Endodermal cell (in vitro differentiated cells): Measurements from ENCODE around the gene GFOD1. TPM values are rescaled to one million over a fixed set of nuclear protein-coding genes. Genes with fewer than 3 reads are reported as not detected.

Source experiments
- DNase-seq: peaks from one replicate; pipeline ENCODE4 v3.0.0-alpha.2; 2017
- H3K27ac ChIP-seq: 2 replicates; pipeline ENCODE4 v1.5.1; 2013; ENCODE audit warnings: mild to moderate bottlenecking, low read depth, low read length, moderate library complexity
- H3K27me3 ChIP-seq: 2 replicates; pipeline ENCODE4 v1.6.1; 2013; ENCODE audit warnings: mild to moderate bottlenecking, low read length, moderate library complexity; ENCODE audit not compliant: insufficient read depth, control insufficient read depth, poor library complexity, severe bottlenecking
- H3K36me3 ChIP-seq: 2 replicates; pipeline ENCODE4 v1.7.0; 2013; ENCODE audit warnings: mild to moderate bottlenecking, low read length, moderate library complexity; ENCODE audit not compliant: control insufficient read depth, insufficient read depth
- H3K4me1 ChIP-seq: one replicate; pipeline ENCODE4 v1.7.0; 2013; ENCODE audit warnings: low read length; ENCODE audit not compliant: control insufficient read depth, insufficient read depth
- H3K4me3 ChIP-seq: 2 replicates; pipeline ENCODE4 v1.5.1; 2013; ENCODE audit warnings: mild to moderate bottlenecking, low read length, moderate library complexity
- H3K9ac ChIP-seq: 2 replicates; pipeline ENCODE4 v1.6.1; 2013; ENCODE audit warnings: mild to moderate bottlenecking, low read length, moderate library complexity; ENCODE audit not compliant: poor library complexity, severe bottlenecking; ENCODE audit errors: extremely low read depth
- H3K9me3 ChIP-seq: 2 replicates; pipeline ENCODE4 v1.6.1; 2013; ENCODE audit warnings: mild to moderate bottlenecking, low read length, moderate library complexity; ENCODE audit not compliant: control insufficient read depth
- H3K27ac Mint-ChIP-seq: 2 replicates; pipeline ENCODE4 v1.8.0; 2020; ENCODE audit warnings: mixed read lengths
- H3K27me3 Mint-ChIP-seq: 2 replicates; pipeline ENCODE4 v1.8.0; 2021; ENCODE audit warnings: mild to moderate bottlenecking, mixed read lengths; ENCODE audit not compliant: insufficient read depth
- H3K36me3 Mint-ChIP-seq: 2 replicates; pipeline ENCODE4 v1.8.0; 2020; ENCODE audit warnings: low read depth, mixed read lengths
- H3K4me1 Mint-ChIP-seq: 2 replicates; pipeline ENCODE4 v1.8.0; 2020; ENCODE audit warnings: mixed read lengths
- H3K4me3 Mint-ChIP-seq: 2 replicates; pipeline ENCODE4 v1.8.0; 2020; ENCODE audit warnings: mild to moderate bottlenecking, moderate library complexity, mixed read lengths
- H3K9me3 Mint-ChIP-seq: 2 replicates; pipeline ENCODE4 v1.8.0; 2020; ENCODE audit warnings: mild to moderate bottlenecking, mixed read lengths
- WGBS, 2 experiments: methylation state at CpG; one replicate each; pipeline versions ENCODE4 v1.1.5 to v1.1.7; 2013; ENCODE audit warnings: missing lambda C conversion rate in 2 of 2, mixed read lengths in 1 of 2; ENCODE audit not compliant: insufficient coverage in 1 of 2, insufficient read length in 1 of 2; 5-methylcytosine and 5-hydroxymethylcytosine counted together
- total RNA-seq, 2 donors: library from RNA; stranded (reverse); fragmentation: NEBNext Ultra II Directional in 1 of 2; extraction: Animal tissue kit (Norgen Biotek cat#: 25700) in 1 of 2; gene quantifications; 2 replicates in 1 of 2; 3 replicates in 1 of 2; pipeline ENCODE4 v1.2.1, GENCODE V29; 2021
- TF ChIP-seq, protein P1 (sequence below): fragments of 200-600 bp; sonication (generic); conservative IDR thresholded peaks from 2 replicates; pipeline ENCODE4 v1.5.0; 2021; ENCODE audit warnings: antibody characterized with exemption, mild to moderate bottlenecking

The GFOD1 gene
- total RNA-seq, 2 donors from 2014 or later, result 0.71 to 1.9 TPM

DNA sequence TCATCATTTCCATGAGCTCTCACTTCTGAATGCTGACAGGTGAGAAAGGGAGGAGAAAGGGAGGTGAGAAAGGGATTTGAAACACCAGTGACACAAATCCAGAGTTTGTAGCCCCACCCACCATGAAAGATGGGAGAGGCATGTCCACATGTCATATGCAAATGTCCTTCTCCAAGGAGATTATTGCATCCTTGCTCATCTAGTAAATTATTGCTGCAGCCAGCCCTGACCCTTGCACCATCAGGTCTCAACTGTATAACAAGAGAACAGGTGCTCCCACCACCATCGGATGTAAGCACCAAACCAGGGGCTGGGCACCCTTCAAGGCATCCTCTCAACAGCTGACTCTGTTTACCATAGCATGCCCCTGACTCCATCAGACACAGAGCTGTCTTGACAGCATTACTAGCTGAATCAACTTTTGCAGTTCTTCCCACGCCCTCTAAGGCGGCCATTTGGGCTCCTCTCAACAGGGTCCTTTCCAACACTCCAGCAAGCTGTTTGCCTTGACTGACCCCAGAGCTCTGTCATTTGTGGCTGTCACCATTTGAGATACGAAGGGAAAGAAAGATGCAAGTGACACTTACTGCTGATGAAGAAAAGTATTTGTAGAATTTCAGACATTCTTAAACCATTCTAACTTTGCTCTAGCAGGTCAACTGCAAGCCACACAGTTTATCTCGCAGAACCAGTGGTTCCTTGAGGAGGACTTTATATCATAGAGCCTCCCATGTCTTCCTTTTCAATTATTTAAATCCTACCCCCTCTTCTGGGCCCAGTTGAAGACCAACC is 14.2 kb downstream of the GFOD1 start:
- 89 to 92% methylated on average over 2 to 5 of the region's 5 CpGs for WGBS, 2 experiments
- H3K27ac Mint-ChIP-seq, result no peak overlapping the region
- H3K27me3 ChIP-seq, result no peaks in the 10 kb centered on the region

DNA sequence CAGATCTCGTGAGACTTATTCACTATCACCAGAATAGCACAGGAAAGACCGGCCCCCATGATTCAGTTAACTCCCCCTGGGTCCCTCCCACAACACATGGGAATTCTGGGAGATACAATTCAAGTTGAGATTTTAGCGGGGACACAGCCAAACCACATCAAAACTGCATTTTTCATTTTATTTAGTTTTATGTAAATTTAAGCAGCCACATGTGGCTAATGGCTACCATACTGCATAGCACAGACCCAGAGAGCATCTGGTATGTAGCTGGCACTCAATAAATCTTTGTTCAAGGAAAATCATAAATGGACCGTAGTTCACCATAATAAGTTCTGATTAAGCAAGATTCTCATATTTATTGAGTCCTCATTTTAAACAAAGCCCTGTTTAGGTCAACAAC is 15.3 kb downstream of the GFOD1 start:
- Histone ChIP-seq H3K36me3 (no peaks in the 10 kb centered on the region), H3K27me3 (no peaks in the 10 kb centered on the region), H3K4me3 (no peak overlapping the region), H3K9ac (no peak overlapping the region), H3K9me3 (no peaks in the 10 kb centered on the region), H3K27ac (no peak overlapping the region), H3K4me1 (no peaks in the 10 kb centered on the region)
- TF ChIP-seq, protein P1, sequence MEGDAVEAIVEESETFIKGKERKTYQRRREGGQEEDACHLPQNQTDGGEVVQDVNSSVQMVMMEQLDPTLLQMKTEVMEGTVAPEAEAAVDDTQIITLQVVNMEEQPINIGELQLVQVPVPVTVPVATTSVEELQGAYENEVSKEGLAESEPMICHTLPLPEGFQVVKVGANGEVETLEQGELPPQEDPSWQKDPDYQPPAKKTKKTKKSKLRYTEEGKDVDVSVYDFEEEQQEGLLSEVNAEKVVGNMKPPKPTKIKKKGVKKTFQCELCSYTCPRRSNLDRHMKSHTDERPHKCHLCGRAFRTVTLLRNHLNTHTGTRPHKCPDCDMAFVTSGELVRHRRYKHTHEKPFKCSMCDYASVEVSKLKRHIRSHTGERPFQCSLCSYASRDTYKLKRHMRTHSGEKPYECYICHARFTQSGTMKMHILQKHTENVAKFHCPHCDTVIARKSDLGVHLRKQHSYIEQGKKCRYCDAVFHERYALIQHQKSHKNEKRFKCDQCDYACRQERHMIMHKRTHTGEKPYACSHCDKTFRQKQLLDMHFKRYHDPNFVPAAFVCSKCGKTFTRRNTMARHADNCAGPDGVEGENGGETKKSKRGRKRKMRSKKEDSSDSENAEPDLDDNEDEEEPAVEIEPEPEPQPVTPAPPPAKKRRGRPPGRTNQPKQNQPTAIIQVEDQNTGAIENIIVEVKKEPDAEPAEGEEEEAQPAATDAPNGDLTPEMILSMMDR, result no peak
- no peak overlapping the region for H3K4me3 Mint-ChIP-seq
- no peaks in the 10 kb centered on the region for H3K36me3 Mint-ChIP-seq
- peaks cover 4% of the 10 kb centered on the region for H3K9me3 Mint-ChIP-seq
- no peaks in the 10 kb centered on the region for H3K4me1 Mint-ChIP-seq
- peaks cover 2% of the 10 kb centered on the region for H3K27me3 Mint-ChIP-seq
- H3K27ac Mint-ChIP-seq, result no peak overlapping the region
- no peak for DNase-seq
- 69 to 93% methylated on average over 2 to 4 of the region's 4 CpGs for WGBS, 2 experiments

More for the DNA sequence above, 14.2 kb downstream of the GFOD1 start:
- DNase-seq, result peak; percentile 43
- Histone ChIP-seq H3K4me1 (no peaks in the 10 kb centered on the region), H3K4me3 (no peak overlapping the region), H3K9me3 (no peaks in the 10 kb centered on the region), H3K36me3 (no peaks in the 10 kb centered on the region), H3K9ac (no peak overlapping the region), H3K27ac (no peak overlapping the region)
- no peaks in the 10 kb centered on the region for H3K36me3 Mint-ChIP-seq
- TF ChIP-seq, protein P1, result no peak
- H3K4me3 Mint-ChIP-seq, result no peak overlapping the region
- peaks cover 2% of the 10 kb centered on the region for H3K27me3 Mint-ChIP-seq
- peaks cover 4% of the 10 kb centered on the region for H3K9me3 Mint-ChIP-seq
- no peaks in the 10 kb centered on the region for H3K4me1 Mint-ChIP-seq

DNA sequence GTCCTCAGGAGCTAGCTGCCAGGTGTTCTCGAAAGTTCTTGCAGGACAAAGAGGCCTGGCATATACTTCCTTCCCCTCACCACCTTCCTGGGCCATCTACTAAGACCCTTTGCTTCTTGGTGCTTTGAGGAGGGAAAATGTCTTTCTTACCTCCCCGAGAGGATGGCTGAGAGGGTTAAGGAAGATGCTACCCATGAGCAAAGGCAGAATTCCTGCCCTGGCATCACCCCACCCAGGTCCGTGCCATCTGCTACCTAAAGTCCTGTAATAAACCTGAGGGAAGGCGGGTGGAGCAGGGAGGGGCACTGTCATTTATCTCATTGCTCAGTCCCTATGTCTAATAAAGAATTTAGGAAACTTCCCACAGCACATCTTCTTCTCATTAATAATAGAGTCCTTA is 16.2 kb downstream of the GFOD1 start:
- Histone ChIP-seq H3K27me3 (no peaks in the 10 kb centered on the region), H3K9me3 (no peaks in the 10 kb centered on the region), H3K27ac (no peak overlapping the region), H3K4me1 (no peaks in the 10 kb centered on the region), H3K9ac (no peak overlapping the region), H3K36me3 (no peaks in the 10 kb centered on the region), H3K4me3 (no peak overlapping the region)
- Mint-ChIP-seq H3K4me3 (no peak overlapping the region), H3K27ac (no peak overlapping the region), H3K9me3 (peaks cover 4% of the 10 kb centered on the region), H3K36me3 (no peaks in the 10 kb centered on the region), H3K4me1 (no peaks in the 10 kb centered on the region), H3K27me3 (peaks cover 2% of the 10 kb centered on the region)
- no peak for DNase-seq
- TF ChIP-seq, protein P1, result no peak
- WGBS, 2 experiments, result 56% methylated on average over 4 of the region's 4 CpGs; no CpG with 5 or more reads in 1 of the 2 experiments
